ENCODE data around the gene PHF12.

The PHF12 gene

DNA sequence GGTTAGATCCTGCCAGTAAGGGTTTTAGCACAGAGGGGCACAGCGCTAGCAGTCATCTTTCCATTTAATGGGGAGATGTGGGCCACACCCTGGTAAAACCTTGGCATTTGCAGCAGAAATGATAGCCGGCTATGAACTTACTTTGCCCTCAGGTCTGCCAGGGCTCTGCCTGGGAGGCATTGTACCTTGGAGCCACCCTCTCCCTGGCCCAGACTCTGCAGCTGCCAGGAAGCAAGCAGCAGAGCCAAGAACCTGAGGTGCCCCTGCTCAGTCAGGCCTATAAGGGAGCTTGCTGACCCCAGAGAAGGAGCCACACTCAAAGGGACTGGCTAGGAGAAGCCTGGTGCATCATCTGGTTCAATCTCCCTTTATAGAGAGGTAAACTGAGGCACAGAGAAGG is 23.7 kb upstream of the PHF12 start:
- no peak for DNase-seq

DNA sequence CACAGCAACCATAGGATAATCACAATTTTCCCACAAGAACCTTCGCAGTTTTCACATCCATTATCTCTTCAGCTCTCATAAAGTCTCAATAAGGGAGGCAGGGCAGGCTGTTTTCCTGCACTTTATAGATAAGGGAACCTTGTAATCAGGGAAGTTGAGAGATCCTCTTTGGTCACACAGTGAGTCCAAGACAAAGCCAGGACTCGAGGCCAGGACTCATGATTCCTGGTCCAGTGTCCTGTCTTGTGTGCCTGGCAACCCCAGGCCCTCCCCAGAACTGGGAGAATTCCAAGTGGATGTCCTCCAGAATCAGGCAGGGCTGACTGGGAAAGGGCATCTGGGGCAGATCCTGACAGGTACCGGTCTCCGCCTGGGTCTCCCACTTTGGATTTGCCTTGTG is 23.1 kb upstream of the PHF12 start:
- DNase-seq: no peak

DNA sequence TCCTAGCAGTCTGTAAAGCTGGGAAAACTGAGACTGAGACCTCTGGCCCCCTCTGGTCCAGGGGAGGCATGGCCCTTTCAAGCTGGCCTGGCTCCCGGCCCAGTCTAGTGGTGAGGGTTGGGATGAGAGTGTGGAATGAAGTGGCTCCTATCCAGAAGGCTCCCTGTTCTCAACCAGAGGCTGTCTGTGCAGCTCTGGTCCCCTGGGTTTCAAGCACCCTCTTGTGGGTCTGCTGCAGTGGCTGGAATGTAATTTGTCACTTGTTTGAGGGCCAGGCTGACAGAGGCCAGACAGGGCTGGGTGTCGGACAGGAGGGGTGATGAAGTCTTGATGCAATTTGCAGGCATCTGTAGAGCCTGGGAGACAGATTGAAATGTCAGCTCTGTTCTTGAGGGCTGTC is 22.1 kb upstream of the PHF12 start:
- DNase-seq: no peak

DNA sequence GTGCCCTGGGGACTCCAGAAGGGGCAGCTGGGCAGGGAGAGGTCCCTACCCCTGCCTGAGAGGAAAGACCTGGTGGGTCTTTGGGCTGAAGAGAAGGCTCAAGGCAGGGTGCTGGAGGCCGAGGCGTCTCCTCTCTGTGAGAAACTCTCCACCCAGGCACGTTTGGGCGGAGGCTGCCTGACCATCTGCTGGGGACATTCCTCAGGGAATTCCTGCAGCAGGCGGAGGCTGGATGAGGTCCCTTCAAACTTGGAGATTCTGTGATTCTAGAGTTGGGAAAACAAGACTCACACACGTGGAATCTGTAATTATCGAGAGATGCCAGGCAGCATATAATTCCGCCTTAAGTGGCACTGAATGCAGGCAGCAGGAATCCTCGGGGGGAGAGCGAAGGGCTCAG is 21.1 kb upstream of the PHF12 start:
- DNase-seq: no peak

DNA sequence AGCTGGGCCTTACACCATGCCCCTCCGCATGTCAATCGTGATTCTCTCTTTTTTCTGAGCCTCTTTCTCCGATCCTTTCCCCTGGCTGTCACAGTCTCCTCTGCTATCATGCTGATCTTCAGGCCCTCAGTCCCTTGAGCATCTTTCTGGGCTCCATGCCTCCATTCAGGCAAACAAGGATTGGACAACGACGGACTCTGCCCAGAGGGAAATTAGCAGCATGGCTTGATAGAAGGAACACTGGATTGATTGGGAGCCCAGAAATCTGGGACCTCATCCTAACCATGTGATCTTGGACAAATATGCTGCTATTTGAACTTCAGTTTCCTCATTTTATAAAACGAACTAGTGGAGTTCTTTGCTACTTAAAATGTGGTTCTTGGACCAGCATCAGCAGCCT is 19.6 kb upstream of the PHF12 start:
- no peak for DNase-seq

DNA sequence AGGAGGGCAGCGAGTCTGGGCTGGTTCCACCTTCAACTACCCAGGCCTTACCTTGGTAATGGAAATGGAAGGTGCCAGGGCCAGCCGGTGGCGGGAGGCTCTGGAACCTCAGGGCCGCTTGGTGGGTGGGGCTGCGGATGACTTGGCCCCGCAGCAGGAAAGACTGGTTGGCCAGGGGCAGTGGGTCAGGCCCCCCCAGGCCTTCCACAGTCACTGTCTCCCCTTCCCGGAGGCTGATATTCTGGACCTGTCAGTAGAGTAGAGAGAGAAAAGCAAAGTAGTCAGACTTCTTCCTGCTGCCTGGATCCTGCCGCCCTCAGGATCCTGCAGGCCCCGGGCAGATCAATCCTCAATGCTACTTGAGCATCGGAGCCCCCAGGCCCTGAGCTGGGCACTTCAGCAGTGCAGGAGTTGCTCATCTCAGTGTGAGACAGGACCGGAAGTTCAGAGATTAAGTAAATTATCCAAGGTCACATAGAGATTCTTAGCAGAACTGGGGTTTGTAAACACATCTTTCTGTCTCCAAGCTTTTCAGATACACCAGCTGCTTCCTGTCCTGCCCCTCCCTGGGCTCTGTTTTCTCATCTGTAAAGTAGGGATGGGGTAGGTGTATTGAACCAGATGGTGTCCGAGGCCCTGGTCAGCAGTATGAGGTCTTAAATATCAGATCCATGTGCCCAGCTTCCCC is 18.5 kb upstream of the PHF12 start:
- DNase-seq: no peak

DNA sequence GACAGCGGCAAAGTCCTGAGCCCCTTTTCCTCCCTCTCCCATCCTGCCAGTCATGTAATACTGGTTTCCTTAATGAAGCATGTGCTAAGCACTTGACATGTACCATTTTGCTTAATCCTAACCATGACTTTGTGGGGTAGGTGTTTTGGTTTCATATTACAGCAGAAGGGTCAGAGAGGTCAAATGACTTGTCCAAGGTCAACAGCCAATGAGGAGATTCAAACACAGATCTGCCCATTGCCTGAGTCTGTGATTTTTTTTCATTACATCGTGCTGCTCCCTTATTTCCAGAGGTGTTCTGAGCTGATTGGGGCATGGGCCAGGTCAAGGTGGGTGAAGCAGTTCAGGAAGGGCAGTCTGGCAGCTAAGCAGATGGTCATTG is 17.6 kb upstream of the PHF12 start:
- no peak for DNase-seq

DNA sequence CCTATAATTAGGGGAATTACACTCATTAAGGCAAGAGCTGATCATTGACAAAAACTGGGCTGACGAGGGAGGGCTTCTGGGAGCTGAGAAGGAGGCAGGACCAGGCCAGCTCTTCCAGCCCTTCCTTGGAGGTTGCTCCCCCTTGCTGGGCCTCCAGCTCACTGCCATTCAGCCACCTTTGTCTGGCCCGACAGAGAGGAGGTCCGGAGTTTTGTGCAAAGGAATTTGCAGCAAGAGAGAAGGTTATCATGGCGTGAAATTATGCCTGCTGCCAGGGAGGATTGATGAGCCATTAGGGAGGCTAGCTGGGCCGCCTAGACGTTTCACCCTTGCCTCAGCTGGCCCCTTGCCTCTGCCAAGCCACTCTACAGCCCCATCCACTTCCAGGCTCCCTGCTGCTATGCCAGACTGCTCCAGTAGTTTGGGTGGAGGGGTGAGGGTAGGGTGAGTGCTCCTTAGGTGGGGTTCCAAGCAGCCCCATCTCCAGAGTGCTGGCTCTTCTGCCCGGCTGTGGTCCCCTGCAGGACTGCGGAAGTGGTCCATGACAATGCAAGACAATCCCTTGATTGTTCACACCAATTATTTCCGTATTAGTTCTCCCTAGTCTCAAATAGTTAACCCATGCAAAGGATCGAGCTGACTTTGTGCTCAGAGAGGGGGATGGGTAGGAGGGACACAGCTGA is 17.1 kb upstream of the PHF12 start:
- no peak for DNase-seq

DNA sequence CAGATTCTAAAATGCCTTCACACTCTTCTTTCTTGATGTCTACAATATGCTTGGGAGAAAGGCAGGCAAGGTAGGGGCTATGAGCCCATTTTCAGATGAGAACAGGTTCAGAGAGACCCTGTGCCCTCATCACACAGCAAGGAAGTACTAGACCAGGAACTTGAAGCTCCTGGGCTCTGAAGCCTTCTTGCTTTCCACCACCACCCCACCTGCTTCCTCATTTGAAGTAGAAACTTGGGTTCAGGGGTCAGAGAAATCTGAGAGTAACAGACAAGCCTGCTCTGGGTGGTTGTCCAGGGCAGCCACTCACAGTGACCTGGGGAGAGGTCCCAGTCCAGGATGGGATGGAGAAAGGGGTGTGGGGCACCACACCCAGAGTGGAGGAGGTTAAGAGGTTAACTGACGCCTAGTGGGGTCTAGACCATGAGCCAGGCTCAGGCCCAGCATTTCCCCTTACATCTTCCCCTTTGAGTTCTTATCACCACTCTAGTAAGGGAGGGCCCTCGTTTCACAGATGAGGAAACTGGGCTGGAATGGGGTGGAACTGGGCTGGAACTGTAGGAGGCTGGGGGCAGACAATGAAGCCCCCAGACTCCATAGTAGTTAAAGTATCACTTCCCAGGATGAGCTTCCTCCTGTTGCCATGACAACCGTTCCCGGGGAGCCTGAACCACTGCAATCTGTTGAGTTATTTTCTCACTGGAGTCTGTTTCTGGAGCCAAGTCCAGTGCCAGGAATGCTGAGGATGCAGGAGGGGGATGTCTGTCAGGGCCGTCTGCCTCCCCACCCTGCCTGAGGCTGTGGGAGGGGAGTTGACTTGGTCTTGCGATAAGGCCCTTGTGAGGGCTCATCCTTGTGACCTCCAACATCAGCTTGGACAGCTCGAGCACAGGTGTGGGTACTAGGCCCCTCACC is 16.2 kb upstream of the PHF12 start:
- DNase-seq: no peak

DNA sequence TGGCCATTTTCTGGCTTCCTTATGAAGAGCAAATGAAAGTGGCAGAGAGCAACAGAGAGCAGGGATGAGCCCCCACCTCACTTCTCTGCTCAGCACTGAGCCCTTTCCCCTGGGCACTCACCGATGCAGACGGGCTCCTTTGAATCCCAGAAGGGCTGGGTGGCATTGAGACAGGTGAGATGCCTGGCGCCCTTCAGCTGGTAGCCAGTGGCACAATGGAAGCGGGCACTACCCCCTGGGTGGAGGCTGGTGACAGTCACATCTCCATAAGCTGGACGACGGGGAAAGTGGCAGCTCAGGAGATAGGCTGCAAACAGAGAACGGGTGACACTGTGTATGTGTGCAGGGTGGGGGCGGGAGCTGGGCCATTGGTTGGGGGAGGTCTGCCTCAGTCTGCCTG is 12.5 kb upstream of the PHF12 start:
- DNase-seq: no peak

DNA sequence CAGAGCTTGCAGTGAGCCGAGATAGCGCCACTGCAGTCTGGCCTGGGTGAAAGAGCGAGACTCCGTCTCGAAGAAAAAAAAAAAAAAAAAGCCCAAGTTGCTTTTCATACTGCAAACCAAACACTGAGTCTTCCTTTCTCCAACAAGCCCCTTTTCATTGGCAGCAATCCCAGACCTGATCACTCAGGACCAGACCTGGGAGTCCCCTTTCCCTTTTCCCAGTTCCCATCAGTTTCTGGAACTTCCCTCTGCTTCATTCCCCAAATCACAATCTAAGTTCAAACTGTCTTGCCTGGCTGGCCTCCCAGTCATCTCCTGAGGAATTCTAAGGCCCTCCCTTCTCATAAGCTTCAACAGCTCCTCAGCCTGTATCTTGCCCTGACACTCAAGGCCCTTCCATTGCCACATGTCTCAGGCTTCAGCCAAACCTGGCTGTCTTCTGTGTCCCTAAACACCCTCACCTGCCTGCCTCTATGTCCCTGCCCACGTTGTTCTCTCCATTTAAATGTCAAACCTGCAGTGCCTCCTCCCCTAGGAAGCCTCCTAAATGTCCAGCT is 11.8 kb upstream of the PHF12 start:
- no peak for DNase-seq

DNA sequence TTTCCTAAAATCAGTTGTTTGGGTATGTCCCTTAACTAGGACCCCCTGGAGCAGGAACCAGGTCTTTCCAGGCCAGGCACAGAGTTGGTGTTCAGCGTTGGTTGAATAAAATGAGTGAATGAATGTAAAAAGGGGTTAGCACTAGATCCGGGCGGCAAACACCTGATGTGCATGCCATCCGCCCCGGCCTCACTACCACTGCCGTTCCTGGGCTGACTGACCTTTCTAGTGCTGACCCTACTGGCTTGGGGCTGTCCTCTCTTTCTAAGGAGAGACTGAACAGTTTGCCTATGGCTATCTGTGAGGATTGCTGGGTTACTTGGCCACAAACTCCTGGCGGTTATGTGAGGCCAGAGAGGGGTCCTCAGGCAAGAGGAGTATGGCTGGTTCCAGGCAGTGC is 10.1 kb upstream of the PHF12 start:
- no peak for DNase-seq

DNA sequence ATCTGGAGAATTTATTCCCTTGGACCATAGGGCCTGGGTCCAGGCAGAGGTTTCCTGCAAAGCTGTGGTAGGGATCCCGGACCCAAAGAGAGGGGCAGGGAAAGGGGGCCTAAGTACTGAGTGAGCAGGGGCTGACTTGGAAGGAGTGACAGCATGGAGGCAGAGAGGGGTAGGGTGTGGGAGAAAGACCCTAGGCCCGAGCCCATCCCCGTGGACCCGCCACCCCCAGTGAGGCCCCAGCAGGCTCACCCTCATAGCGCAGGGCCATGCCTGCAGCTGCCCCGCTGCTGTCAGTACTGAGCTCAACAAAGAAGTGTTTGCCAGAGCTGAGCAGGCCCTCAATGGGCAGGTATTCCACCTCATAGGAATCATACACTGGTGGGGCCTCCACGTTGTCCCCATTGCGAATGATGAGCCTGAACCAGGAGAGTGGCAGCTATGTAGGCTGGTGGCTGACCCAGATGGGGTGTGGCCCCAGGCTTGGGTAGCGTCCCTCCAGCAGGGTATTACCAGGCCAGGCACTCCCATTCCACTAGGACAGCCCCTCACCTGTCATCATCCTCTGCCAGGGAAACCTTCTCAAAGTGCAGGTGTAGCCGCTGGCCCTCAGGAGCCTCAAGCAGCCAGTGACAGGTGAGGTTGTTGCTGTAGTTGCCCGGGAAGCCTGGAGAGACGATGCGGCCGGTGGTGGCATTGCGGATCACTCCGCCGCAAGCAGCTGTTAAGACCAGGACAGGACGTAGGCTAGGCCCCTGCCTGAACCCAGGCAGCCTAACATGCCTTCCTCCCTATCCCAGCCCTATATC is 9.1 kb upstream of the PHF12 start:
- no peak for DNase-seq

DNA sequence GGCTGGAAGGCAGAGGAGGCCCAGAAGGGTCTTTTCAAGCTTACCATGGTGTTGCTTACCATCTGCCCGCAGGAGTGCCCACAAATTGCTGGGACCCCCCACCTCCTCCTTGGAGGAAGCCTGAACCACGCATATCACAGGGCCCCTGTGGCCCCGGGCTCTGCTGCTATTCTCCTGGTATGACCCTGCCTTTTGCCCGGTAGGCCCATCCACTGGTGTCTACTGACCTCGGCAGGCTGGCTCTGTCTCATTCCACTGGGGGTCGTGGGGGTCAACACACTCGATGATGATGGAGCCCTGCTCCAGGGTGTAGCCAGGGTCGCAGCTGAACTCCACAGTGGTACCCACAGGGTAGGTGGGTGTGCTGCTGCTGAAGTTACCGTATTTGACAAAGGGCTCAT is 8.2 kb upstream of the PHF12 start:
- no peak for DNase-seq

DNA sequence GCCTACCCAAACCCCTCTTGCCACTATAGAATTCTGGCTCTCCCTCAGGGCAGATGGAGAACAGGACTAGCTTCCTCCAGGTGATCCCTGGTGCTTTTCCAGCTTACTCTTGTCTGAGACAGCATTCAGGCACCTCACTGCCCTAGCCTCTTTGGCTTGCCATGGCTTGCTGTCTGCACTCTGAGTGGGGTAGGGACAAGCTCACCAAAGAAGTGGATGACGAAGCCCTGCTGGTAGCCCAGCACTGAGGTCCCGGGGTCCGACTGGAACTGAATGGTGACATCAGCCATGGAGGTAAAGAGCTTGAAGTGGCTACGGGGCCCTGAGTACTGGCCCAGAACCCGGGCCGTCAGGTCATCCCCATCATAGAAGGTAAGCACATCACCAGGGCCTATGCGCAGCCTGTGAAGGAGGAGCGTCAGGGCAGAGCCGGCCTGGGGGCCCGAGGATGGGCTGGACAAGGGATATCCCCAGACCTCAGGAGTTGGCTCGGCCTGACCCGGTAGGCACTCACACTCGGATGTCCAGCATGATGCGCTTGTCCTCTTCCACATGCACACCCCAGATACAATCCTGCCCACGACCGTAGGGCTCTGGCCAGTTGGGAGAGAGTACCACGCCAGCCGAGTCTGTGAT is 7.6 kb upstream of the PHF12 start:
- no peak for DNase-seq

DNA sequence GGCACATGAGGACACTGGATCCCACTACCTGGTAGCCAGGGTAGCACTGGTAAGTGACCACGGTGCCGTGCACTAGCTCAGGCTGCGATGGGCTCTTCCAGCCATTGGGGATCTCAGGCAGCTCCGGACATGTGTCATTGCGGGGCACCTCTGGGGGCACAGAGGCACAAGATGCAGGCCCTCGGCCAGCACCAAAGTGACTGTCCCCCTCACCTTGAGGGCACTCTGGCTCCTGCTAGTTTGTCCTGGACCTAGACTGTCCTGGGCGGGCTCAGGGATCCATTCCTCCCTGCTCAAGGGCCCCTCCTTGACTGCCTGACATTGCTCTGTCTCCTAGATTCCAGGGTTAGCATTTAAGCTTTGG is 6.7 kb upstream of the PHF12 start:
- no peak for DNase-seq

DNA sequence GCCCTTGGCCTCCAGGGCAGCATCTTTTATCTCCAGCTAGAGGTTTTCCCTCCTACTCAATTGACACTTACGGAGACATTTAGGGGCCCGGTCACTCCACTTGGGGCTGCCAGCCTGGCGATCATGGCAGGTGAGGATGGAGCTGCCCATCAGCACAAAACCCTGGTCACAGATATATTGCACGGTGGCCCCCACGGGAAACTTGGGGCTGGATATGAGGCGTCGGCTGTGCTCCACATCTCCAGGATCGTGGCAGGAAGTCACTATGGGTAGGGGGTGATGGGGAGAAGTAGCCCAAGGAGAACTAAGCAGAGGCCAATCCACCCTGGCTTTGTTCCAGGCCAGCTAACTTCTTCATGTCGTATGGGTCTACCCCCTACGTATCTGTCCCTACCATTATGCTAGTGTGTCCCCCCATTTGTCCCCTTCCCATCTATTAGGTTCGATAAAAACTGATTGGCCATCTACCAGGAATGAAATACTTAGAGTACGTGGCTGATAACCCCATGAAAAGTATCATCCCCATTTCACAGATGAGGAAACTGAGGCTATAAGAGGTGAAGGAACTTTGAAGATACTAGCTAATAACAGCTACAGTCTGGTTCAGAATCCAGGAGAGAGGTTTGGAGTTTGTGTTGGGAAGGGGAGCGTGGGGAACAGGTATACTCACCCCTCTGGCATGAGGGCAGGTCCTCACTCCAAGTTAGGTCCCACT is 6.1 kb upstream of the PHF12 start:
- DNase-seq: no peak

DNA sequence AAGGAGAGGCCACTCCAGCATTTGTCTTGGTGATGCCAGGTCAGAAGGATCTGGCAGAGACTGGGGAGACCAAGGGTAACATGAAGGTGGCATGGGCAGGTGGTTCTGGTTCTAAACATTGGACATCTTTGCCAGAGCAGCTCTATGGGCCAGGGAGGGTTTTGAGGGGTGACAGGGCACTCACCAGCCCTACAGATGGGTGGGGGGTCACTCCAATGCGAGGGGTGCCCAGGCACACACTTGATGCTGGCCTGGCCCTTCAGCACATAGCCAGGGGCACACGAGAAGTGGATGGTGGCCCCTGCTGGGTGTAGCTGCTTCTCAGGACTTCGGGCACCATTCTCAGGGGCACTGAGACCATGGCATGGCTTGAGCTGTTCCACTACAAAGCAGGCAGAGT is 5.5 kb upstream of the PHF12 start:
- DNase-seq: no peak

DNA sequence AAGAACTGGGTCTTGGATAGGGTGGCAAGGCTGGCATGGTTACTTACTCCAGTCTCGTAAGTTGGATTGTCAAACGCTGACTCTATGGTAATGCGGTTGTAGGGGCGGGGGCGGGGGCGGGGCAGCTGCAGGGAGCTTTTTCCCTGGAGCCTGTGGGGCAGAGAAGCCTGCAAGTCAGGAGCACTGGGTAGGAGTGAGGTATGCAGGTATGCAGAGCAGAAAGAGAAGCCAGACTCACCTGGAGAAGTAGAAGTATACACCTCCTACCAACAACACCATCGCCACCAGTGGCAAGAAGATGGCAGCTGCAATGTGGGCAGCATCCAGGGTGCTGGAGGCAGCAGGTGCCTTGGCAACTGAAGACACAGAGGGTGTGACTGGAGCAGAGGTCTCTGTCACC is 4.8 kb upstream of the PHF12 start:
- no peak for DNase-seq

DNA sequence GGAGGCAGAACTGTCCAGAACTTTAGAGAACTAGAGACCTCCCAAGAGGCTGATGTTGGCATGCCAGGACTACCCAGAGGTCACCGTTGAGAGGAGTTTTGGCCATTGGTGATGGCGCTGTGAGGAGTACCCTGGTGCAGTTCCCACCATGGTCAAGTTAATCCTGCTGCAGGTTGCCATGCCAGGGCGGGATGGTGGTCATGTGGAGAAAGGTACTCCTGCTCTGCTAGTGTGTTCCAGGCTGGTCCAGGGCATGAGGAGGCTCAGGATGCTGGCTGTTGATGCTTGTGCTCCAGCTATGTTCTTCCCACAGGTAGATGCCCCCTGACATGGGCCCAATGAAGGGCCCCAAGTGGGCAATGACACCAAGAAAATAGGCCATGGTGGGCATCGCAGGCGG is 4.1 kb upstream of the PHF12 start:
- no peak for DNase-seq

DNA sequence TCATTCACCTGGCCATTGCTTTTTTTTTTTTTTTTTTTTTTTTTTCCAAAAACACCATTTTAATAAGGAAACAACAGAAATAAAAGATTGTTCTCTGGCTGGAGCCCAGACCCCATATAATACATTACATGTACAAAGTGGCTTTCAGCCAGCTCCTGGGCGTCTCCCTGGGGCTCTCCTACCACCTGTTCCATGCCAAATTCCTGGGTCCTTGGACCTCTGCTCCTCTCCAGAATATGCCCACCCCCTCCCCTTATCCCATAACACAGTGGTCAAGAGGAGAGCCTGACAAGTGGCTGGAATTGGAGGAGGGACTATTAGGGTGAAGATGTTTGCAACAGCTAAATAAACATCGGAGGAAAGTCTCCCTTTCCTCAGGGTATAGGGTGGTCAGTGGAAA is 3.6 kb upstream of the PHF12 start:
- DNase-seq: no peak

Measured in activated naive CD4-positive, alpha-beta T cell treated with anti-CD3 and anti-CD28 coated beads, Interleukin-2, amount 50 U/mL, for 16 hours (primary cell).